Keratinocyte (primary cell): ENCODE measurements around the gene CHI3L1. TPM values are rescaled to one million over a fixed set of nuclear protein-coding genes. Genes with fewer than 3 reads are reported as not detected.

Experiments
- DNase-seq: peaks from one replicate; pipeline ENCODE4 v3.0.0-alpha.2; 2011; ENCODE audit warnings: low read depth, missing footprints, low spot score
- FAIRE-seq: peaks from 2 replicates; lab custom pipeline; 2011; peaks lifted over from hg19 to GRCh38; lab: Jason Lieb, UNC
- H2AFZ ChIP-seq: 2 replicates; pipeline ENCODE4 v1.6.0; 2012; ENCODE audit warnings: low read length, control low read depth, inconsistent platforms; ENCODE audit not compliant: control insufficient read depth
- H3K27ac ChIP-seq: 2 replicates; pipeline ENCODE4 v1.5.1; 2011; ENCODE audit warnings: low read length; ENCODE audit not compliant: control insufficient read depth, insufficient read depth
- H3K27me3 ChIP-seq: 3 replicates; pipeline ENCODE4 v1.6.0; 2011; ENCODE audit warnings: low read length; ENCODE audit not compliant: control insufficient read depth, insufficient read depth; ENCODE audit errors: extremely low read depth
- H3K36me3 ChIP-seq, 2 experiments: 2 replicates in 1 of 2; 3 replicates in 1 of 2; pipeline ENCODE4 v1.5.1; 2011; ENCODE audit warnings: low read length in 2 of 2, mild to moderate bottlenecking in 1 of 2; ENCODE audit not compliant: control insufficient read depth in 2 of 2, insufficient read depth in 2 of 2; ENCODE audit errors: extremely low read depth in 1 of 2
- H3K4me1 ChIP-seq: 3 replicates; pipeline ENCODE4 v1.5.1; 2011; ENCODE audit warnings: low read length; ENCODE audit not compliant: control insufficient read depth, insufficient read depth; ENCODE audit errors: extremely low read depth
- H3K4me2 ChIP-seq: 3 replicates; pipeline ENCODE4 v1.6.0; 2011; ENCODE audit warnings: low read depth, low read length; ENCODE audit not compliant: control insufficient read depth, insufficient read depth; ENCODE audit errors: extremely low read depth
- H3K4me3 ChIP-seq, 3 experiments: fragments of 200-600 bp in 1 of 3; sonication (generic) in 1 of 3; 2 replicates in 2 of 3; 3 replicates in 1 of 3; pipeline ENCODE4 v1.5.1; 2011 to 2016; ENCODE audit warnings: low read length in 3 of 3, mild to moderate bottlenecking in 3 of 3, control low read depth in 2 of 3, inconsistent platforms in 1 of 3, low read depth in 1 of 3, mixed read lengths in 1 of 3, mixed run types in 1 of 3, moderate library complexity in 1 of 3; ENCODE audit not compliant: control insufficient read depth in 2 of 3, insufficient read depth in 2 of 3; ENCODE audit errors: extremely low read depth in 1 of 3
- H3K79me2 ChIP-seq: 2 replicates; pipeline ENCODE4 v1.6.0; 2012; ENCODE audit warnings: low read length; ENCODE audit not compliant: control insufficient read depth, insufficient read depth
- H3K9ac ChIP-seq: 3 replicates; pipeline ENCODE4 v1.6.0; 2011; ENCODE audit warnings: low read length; ENCODE audit not compliant: control insufficient read depth, insufficient read depth; ENCODE audit errors: extremely low read depth
- H3K9me1 ChIP-seq: 3 replicates; pipeline ENCODE4 v1.6.0; 2011; ENCODE audit warnings: low read length; ENCODE audit not compliant: control insufficient read depth, insufficient read depth; ENCODE audit errors: extremely low read depth
- H3K9me3 ChIP-seq: 2 replicates; pipeline ENCODE4 v1.5.1; 2012; ENCODE audit warnings: low read depth, low read length; ENCODE audit not compliant: control insufficient read depth
- H4K20me1 ChIP-seq: 3 replicates; pipeline ENCODE4 v1.6.0; 2011; ENCODE audit warnings: low read length; ENCODE audit not compliant: control insufficient read depth, insufficient read depth; ENCODE audit errors: extremely low read depth
- CTCF ChIP-seq, 3 experiments: IDR thresholded peaks in 1 of 3; conservative IDR thresholded peaks in 1 of 3; optimal IDR thresholded peaks in 1 of 3; 2 replicates in 2 of 3; 3 replicates in 1 of 3; pipeline versions ENCODE3 to v1.5.1; 2011; ENCODE audit warnings: low read length in 3 of 3, mild to moderate bottlenecking in 3 of 3, moderate library complexity in 2 of 3, control low read depth in 1 of 3, inconsistent platforms in 1 of 3; ENCODE audit not compliant: insufficient read depth in 2 of 3; ENCODE audit errors: extremely low read depth in 1 of 3
- EZH2 ChIP-seq: IDR thresholded peaks from one replicate; pipeline ENCODE4 v1.6.1; 2012; ENCODE audit warnings: inconsistent platforms, mild to moderate bottlenecking, low read length, moderate library complexity
- dilution Hi-C: fragments of 300-500 bp; cut with MboI; formaldehyde crosslinking; loops from one replicate; pipeline ENCODE4 v1.7.0; 2020; ENCODE audit warnings: low sequenced_read_pairs; ENCODE audit not compliant: extremely low pct_ligation_motif_present
- polyA plus RNA-seq, 5 experiments: library from polyadenylated mRNA; depleted of rRNA in 3 of 5; stranded (reverse) in 3 of 5; stranded (forward) in 1 of 5; unstranded in 1 of 5; fragments of >200 nt; gene quantifications; 1 replicate in 1 of 5; 2 replicates in 3 of 5; 3 replicates in 1 of 5; pipeline versions ENCODE4 v1.2.1 to v1.2.3, GENCODE V29; 2011 to 2012; ENCODE audit warnings: missing spikeins in 2 of 5, low read depth in 1 of 5, low replicate concordance in 1 of 5

The CHI3L1 gene
- polyA plus RNA-seq, 1 donor (not counting 4 experiments of a cell fraction or from before 2014, with no cell fraction given): 0.20 TPM

GRCh38 chr1:203131548-203132200 lies 54.8 kb downstream of the CHI3L1 start:
- DNase-seq (no peak), FAIRE-seq (no peak)
- Histone ChIP-seq H3K27me3 (peaks cover 28% of the 10 kb centered on the region), H3K4me3 (no peak overlapping the region), H3K36me3 (no peaks in the 10 kb centered on the region), H3K9ac (no peak overlapping the region), H2AFZ (no peak overlapping the region), H3K4me2 (no peak overlapping the region), H3K79me2 (no peaks in the 10 kb centered on the region), H3K4me1 (peaks cover 12% of the 10 kb centered on the region), H3K9me3 (no peaks in the 10 kb centered on the region), H4K20me1 (no peaks in the 10 kb centered on the region), H3K27ac (no peak overlapping the region), H3K9me1 (no peaks in the 10 kb centered on the region)
- dilution Hi-C loops: no loop called here
- TF ChIP-seq EZH2: no peak
- no peak for TF ChIP-seq CTCF (optimal IDR thresholded peaks at IDR 0.05 in 1 of 3, IDR thresholded peaks at IDR 0.05 in 1 of 3, conservative IDR thresholded peaks at IDR 0.05 in 1 of 3; ENCODE audit: extremely low read depth in 1 of 3, insufficient read depth in 2 of 3, low read length in 3 of 3)

- dilution Hi-C loops: no loop called here
Measured at GRCh38 chr1:203130358-203130985, 56.0 kb downstream of the CHI3L1 start.

More at GRCh38 chr1:203130358-203130985, 56.0 kb downstream of the CHI3L1 start:
- H3K4me3 ChIP-seq: no peak overlapping the region
- H3K36me3 ChIP-seq: no peaks in the 10 kb centered on the region
- H3K4me2 ChIP-seq: no peak overlapping the region
- no peak for TF ChIP-seq EZH2
- TF ChIP-seq CTCF (optimal IDR thresholded peaks at IDR 0.05 in 1 of 3, IDR thresholded peaks at IDR 0.05 in 1 of 3, conservative IDR thresholded peaks at IDR 0.05 in 1 of 3; ENCODE audit: extremely low read depth in 1 of 3, insufficient read depth in 2 of 3, low read length in 3 of 3): no peak
- no peak overlapping the region for H2AFZ ChIP-seq
- no peaks in the 10 kb centered on the region for H3K9me1 ChIP-seq
- H3K79me2 ChIP-seq: no peaks in the 10 kb centered on the region
- H3K4me1 ChIP-seq: peaks cover 5% of the 10 kb centered on the region
- DNase-seq (no peak), FAIRE-seq (no peak)
- H3K9ac ChIP-seq: no peak overlapping the region
- H3K9me3 ChIP-seq: no peaks in the 10 kb centered on the region
- H3K27ac ChIP-seq: no peak overlapping the region
- no peaks in the 10 kb centered on the region for H4K20me1 ChIP-seq
- peaks cover 40% of the 10 kb centered on the region for H3K27me3 ChIP-seq
